HG03139 (cell line): ENCODE measurements around the gene CSRP3.

Source experiments
- ATAC-seq: cut with Tn5 transposase; IDR thresholded peaks from one replicate; pipeline ENCODE4 v1.9.1; 2021; ENCODE audit not compliant: unreplicated experiment

Gene CSRP3

GRCh38 chr11:19134004-19134403 is 67.8 kb downstream of the CSRP3 start:
- no peak for ATAC-seq
